Brain microvascular endothelial cell (primary cell): Measurements from ENCODE around the gene MLLT3.
A peak's percentile ranks its signal among the peaks of the same experiment; 100 is the strongest.

Experiments
- DNase-seq: peaks from one replicate; pipeline ENCODE4 v3.0.0-alpha.2; 2020
- H3K27ac ChIP-seq: fragments of 250-450 bp; sonication (Bioruptor Pico); 2 replicates; pipeline ENCODE4 v1.5.1; 2020; ENCODE audit warnings: mild to moderate bottlenecking, moderate library complexity
- H3K27me3 ChIP-seq: fragments of 250-450 bp; sonication (Bioruptor Pico); replicated peaks from 2 replicates; pipeline ENCODE4 v1.5.1; 2020; ENCODE audit warnings: mild to moderate bottlenecking
- H3K36me3 ChIP-seq: fragments of 250-450 bp; sonication (Bioruptor Pico); replicated peaks from 2 replicates; pipeline ENCODE4 v1.5.1; 2020; ENCODE audit warnings: mild to moderate bottlenecking
- H3K4me3 ChIP-seq: 2 replicates; pipeline ENCODE4 v1.5.1; 2011; ENCODE audit warnings: low read depth, mild to moderate bottlenecking, control low read depth, low read length, moderate library complexity
- CTCF ChIP-seq: IDR thresholded peaks from 2 replicates; pipeline ENCODE4 v1.5.1; 2011; ENCODE audit warnings: low read depth, mild to moderate bottlenecking, moderate library complexity, low read length, control low read depth, inconsistent platforms; ENCODE audit errors: missing control alignments
- in situ Hi-C: cut with HindIII; loops from 2 replicates; pipeline ENCODE4 v1.10.0; 2017; ENCODE audit warnings: low sequenced_read_pairs, low pct_ligation_motif_present

The MLLT3 gene

GRCh38 chr9:20361656-20362570, 260.4 kb downstream of the MLLT3 start:
- no peak for TF ChIP-seq CTCF
- Histone ChIP-seq H3K36me3 (no peaks in the 10 kb centered on the region), H3K27ac (no peak overlapping the region), H3K4me3 (no peak overlapping the region), H3K27me3 (no peaks in the 10 kb centered on the region)
- in situ Hi-C loops: loop anchor here (25.0 kb wide), 1 partner anchor 175 kb away; no protein-coding TSS in a partner anchor
- no peak for DNase-seq

- in situ Hi-C loops: loop anchor here (25.0 kb wide), 1 partner anchor 174 kb away; no protein-coding TSS in a partner anchor
- Histone ChIP-seq H3K27me3 (no peaks in the 10 kb centered on the region), H3K27ac (no peak overlapping the region), H3K4me3 (no peak overlapping the region), H3K36me3 (no peaks in the 10 kb centered on the region)
- TF ChIP-seq CTCF: no peak
- no peak for DNase-seq
Measured at GRCh38 chr9:20361229-20361628, 261.1 kb downstream of the MLLT3 start.

- H3K4me3 ChIP-seq: no peak overlapping the region
- DNase-seq: peak; percentile 42
- no peak overlapping the region for H3K27ac ChIP-seq
- H3K27me3 ChIP-seq: no peaks in the 10 kb centered on the region
- no peaks in the 10 kb centered on the region for H3K36me3 ChIP-seq
- no peak for TF ChIP-seq CTCF
- in situ Hi-C loops: loop anchor here (25.0 kb wide), 1 partner anchor 171 kb away; no protein-coding TSS in a partner anchor
Measured at GRCh38 chr9:20358207-20358606, 264.1 kb downstream of the MLLT3 start.

GRCh38 chr9:20357037-20357432, 265.3 kb downstream of the MLLT3 start:
- TF ChIP-seq CTCF: no peak
- Histone ChIP-seq H3K36me3 (no peaks in the 10 kb centered on the region), H3K4me3 (no peak overlapping the region), H3K27ac (peak overlapping the region; percentile 74), H3K27me3 (no peaks in the 10 kb centered on the region)
- DNase-seq: no peak
- in situ Hi-C loops: loop anchor here (25.0 kb wide), 1 partner anchor 170 kb away; no protein-coding TSS in a partner anchor

GRCh38 chr9:20356403-20357036, 265.8 kb downstream of the MLLT3 start:
- peak; percentile 77 for DNase-seq
- Histone ChIP-seq H3K4me3 (peak overlapping the region; percentile 26), H3K27ac (peak overlapping the region; percentile 74), H3K36me3 (no peaks in the 10 kb centered on the region), H3K27me3 (no peaks in the 10 kb centered on the region)
- peak; percentile 76 for TF ChIP-seq CTCF
- in situ Hi-C loops: loop anchor here (25.0 kb wide), 1 partner anchor 169 kb away; no protein-coding TSS in a partner anchor
